ENCODE results near the gene MPP7. TPM values are rescaled to one million over a fixed set of nuclear protein-coding genes. Genes with fewer than 3 reads are reported as not detected.

MPP7 gene
- total RNA-seq, 6 experiments from 2014 or later, result 0.80 to 2.6 (median 0.86) TPM

DNA sequence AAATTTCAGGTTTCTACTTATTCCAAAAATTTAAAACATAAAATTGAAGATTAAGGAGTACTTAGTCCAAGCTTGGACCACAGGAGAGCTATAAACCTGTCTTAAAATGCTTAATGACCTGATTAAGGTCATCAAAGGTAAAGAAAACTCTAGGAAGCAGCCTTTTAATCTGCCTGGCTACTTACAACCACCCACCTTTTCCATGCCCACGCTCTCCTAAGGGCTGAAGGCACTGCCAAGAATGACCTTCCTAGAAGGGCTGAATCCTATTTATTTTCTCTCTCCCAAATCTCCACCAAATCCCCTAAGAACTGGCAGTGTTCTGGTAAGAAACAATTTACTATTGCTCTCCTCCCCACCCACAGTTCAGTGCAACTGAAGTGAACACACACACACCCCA lies 6.8 kb downstream of the MPP7 start:
- no peaks in the 10 kb centered on the region for H3K9me3 Mint-ChIP-seq
- peaks cover 28% of the 10 kb centered on the region for H3K27me3 Mint-ChIP-seq (ENCODE audit: insufficient read depth)
- no peak overlapping the region for H3K4me3 Mint-ChIP-seq
- no peak overlapping the region for H3K27ac Mint-ChIP-seq
- H3K36me3 Mint-ChIP-seq (ENCODE audit: low read depth), result no peaks in the 10 kb centered on the region
- TF ChIP-seq, protein P1, sequence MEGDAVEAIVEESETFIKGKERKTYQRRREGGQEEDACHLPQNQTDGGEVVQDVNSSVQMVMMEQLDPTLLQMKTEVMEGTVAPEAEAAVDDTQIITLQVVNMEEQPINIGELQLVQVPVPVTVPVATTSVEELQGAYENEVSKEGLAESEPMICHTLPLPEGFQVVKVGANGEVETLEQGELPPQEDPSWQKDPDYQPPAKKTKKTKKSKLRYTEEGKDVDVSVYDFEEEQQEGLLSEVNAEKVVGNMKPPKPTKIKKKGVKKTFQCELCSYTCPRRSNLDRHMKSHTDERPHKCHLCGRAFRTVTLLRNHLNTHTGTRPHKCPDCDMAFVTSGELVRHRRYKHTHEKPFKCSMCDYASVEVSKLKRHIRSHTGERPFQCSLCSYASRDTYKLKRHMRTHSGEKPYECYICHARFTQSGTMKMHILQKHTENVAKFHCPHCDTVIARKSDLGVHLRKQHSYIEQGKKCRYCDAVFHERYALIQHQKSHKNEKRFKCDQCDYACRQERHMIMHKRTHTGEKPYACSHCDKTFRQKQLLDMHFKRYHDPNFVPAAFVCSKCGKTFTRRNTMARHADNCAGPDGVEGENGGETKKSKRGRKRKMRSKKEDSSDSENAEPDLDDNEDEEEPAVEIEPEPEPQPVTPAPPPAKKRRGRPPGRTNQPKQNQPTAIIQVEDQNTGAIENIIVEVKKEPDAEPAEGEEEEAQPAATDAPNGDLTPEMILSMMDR (IDR thresholded peaks at IDR 0.05), result no peak
- H3K4me1 Mint-ChIP-seq (ENCODE audit: low read depth), result peaks cover 10% of the 10 kb centered on the region
- DNase-seq, result no peak

DNA sequence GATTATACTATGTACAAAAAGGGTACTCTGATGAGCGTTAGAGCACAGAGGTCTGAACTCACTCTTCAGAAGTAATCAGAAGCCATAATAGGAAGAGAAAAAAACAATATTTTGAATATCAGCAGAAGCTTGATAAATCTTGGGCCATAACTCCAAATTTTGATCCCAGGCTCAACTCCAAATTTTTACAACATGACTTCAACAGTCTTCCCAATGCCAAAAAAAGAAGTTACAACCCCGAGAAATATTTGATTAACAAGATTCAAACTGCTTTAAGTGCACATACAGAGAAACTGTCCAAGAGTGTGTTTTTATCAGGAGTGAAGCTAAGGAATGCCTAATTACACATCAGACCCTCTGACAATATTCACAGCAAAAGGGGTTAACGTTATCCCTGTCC lies 7.5 kb downstream of the MPP7 start:
- no peak overlapping the region for H3K4me3 Mint-ChIP-seq
- H3K36me3 Mint-ChIP-seq (ENCODE audit: low read depth), result no peaks in the 10 kb centered on the region
- peaks cover 28% of the 10 kb centered on the region for H3K27me3 Mint-ChIP-seq (ENCODE audit: insufficient read depth)
- TF ChIP-seq, protein P1 (IDR thresholded peaks at IDR 0.05), result no peak
- DNase-seq, result no peak
- no peak overlapping the region for H3K27ac Mint-ChIP-seq
- peaks cover 10% of the 10 kb centered on the region for H3K4me1 Mint-ChIP-seq (ENCODE audit: low read depth)
- no peaks in the 10 kb centered on the region for H3K9me3 Mint-ChIP-seq

DNA sequence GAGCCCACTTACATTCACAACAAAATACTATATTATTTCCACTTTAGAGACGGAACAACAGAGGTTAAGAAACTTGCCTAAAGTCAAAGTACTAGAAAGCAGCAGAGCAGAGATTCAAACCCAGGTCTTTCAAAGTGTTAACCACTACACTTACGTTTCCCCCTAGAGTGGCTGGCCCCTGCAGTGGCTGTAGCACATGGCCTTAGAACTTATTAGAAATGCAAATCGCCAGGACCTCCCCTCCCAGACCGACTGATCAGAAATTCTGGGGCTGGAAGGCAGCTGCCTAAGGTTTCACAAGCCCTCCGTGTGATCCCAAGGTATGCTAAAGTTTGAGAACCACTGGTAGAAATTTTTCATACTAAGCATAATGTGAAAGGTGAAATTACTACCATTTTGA lies 8.1 kb downstream of the MPP7 start:
- H3K4me3 Mint-ChIP-seq, result no peak overlapping the region

DNA sequence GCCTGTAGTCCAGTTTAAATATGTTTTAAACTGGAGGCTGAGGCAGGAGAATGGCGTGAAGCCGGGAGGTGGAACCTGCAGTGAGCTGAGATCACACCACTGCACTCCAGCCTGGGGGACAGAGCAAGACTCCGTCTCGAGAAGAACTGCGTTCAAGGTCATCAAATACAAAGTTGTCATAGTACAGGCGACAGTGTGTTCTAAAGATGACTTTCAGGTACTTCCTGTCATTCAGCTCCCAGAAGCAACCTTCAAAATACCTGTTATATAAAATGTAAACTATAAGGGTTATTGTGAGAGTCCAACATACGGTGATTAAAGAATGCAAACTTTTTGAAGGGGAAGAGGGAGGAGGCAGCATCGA lies 8.7 kb downstream of the MPP7 start:
- no peak overlapping the region for H3K27ac Mint-ChIP-seq
- H3K27me3 Mint-ChIP-seq (ENCODE audit: insufficient read depth), result peaks cover 27% of the 10 kb centered on the region

More for the DNA sequence above, 8.1 kb downstream of the MPP7 start:
- TF ChIP-seq, protein P1 (IDR thresholded peaks at IDR 0.05), result no peak
- H3K27me3 Mint-ChIP-seq (ENCODE audit: insufficient read depth), result peaks cover 28% of the 10 kb centered on the region
- H3K9me3 Mint-ChIP-seq, result no peaks in the 10 kb centered on the region
- H3K36me3 Mint-ChIP-seq (ENCODE audit: low read depth), result no peaks in the 10 kb centered on the region
- no peak overlapping the region for H3K27ac Mint-ChIP-seq
- peaks cover 10% of the 10 kb centered on the region for H3K4me1 Mint-ChIP-seq (ENCODE audit: low read depth)
- DNase-seq, result no peak

DNA sequence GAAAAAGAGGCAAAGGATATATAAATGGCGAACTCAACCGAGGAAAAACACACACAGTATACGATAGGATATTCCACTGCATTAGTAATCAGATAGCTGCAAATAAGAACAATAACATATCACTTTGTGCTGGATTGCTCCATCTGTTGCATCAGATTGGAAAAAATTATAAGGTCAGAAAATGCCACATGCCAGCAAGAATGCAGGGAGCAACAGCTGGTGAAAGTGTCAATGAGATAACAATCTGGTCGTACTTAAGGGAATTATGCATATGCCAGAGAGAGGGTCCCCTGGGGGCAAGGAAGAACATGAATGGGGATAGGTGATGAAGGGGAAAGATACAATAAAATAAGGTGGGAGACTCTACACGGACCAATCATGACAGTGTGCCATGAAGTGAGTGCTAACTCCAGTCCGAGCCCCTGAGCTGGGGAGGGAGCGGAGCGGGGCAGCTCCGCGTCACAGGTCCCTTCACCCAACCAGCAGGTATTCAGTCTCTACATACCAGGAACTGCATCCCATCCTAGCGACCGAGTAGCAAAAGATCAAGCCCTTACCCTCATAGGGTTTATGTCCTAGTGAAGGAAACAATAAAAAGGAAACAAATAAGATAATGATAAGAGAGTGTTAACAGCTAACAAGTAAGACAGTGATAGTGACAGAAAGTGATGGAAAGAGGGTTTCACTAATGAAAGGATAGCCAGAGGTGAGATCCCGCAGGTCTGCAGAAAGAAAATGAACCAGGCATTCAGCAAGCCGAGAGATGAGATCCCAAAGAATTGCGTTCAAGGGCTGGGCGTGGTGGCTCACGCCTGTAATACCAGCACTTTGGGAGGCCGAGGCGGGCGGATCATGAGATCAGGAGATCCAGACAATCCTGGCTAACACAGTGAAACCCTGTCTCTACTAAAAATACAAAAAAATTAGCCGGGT lies 9.4 kb downstream of the MPP7 start:
- no peak overlapping the region for H3K27ac Mint-ChIP-seq
- peaks cover 24% of the 10 kb centered on the region for H3K27me3 Mint-ChIP-seq (ENCODE audit: insufficient read depth)

More for the DNA sequence above, 8.7 kb downstream of the MPP7 start:
- Mint-ChIP-seq H3K9me3 (no peaks in the 10 kb centered on the region), H3K36me3 (ENCODE audit: low read depth) (no peaks in the 10 kb centered on the region), H3K4me3 (no peak overlapping the region), H3K4me1 (ENCODE audit: low read depth) (peaks cover 10% of the 10 kb centered on the region)
- DNase-seq, result no peak
- TF ChIP-seq, protein P1 (IDR thresholded peaks at IDR 0.05), result no peak

More for the DNA sequence above, 9.4 kb downstream of the MPP7 start:
- Mint-ChIP-seq H3K4me3 (no peak overlapping the region), H3K9me3 (no peaks in the 10 kb centered on the region), H3K4me1 (ENCODE audit: low read depth) (peaks cover 10% of the 10 kb centered on the region), H3K36me3 (ENCODE audit: low read depth) (no peaks in the 10 kb centered on the region)
- no peak for DNase-seq
- TF ChIP-seq, protein P1 (IDR thresholded peaks at IDR 0.05), result no peak
